Body of pancreas (tissue), 4 donors: ENCODE measurements around the gene GCNT2.

Source experiments
- POLR2A ChIP-seq, 3 donors: fragments of 450-650 bp; IDR thresholded peaks; one replicate each; pipeline ENCODE4 v1.6.1; 2016; ENCODE audit warnings: antibody characterized with exemption in 3 of 3, mild to moderate bottlenecking in 2 of 3
- TF ChIP-seq, protein P1 (sequence below), 7 experiments: fragments of 450-650 bp in 4 of 7; fragments of 200-600 bp in 3 of 7; sonication (generic) in 3 of 7; IDR thresholded peaks; one replicate each; pipeline ENCODE4 v1.5.1; 2016 to 2019; ENCODE audit warnings: antibody characterized with exemption in 7 of 7

DNA sequence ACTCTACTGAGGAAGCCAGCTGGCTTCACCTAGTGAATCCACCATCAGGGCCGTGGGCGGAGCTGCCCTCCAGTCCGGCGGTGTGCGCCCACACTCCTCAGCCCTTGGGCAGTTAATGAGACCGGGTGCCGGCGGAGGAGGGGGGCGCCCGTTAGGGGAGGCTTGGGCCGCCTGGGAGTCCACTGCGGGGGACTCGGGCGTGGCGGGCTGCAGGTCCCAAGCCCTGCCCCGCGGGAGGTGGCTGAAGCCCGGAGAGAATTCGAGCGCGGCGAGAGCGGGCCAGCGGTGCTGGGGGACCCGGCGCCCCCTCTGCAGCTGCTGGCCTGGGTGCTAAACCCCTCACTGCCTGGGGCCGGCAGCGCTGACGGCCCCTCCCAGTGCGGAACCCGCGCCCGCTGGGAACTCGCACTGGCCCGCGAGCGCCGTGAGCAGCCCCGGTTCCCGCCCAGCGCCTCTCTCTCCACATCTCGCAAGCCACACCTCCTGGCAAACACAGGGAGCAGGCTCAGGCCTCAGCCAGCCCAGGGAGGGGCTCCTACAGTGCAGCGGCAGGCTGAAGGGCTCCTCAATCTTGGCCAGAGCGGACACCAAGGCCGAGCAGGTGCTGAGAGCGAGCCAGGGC lies 38.4 kb upstream of the GCNT2 start:
- TF ChIP-seq, protein P1, sequence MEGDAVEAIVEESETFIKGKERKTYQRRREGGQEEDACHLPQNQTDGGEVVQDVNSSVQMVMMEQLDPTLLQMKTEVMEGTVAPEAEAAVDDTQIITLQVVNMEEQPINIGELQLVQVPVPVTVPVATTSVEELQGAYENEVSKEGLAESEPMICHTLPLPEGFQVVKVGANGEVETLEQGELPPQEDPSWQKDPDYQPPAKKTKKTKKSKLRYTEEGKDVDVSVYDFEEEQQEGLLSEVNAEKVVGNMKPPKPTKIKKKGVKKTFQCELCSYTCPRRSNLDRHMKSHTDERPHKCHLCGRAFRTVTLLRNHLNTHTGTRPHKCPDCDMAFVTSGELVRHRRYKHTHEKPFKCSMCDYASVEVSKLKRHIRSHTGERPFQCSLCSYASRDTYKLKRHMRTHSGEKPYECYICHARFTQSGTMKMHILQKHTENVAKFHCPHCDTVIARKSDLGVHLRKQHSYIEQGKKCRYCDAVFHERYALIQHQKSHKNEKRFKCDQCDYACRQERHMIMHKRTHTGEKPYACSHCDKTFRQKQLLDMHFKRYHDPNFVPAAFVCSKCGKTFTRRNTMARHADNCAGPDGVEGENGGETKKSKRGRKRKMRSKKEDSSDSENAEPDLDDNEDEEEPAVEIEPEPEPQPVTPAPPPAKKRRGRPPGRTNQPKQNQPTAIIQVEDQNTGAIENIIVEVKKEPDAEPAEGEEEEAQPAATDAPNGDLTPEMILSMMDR (IDR thresholded peaks at IDR 0.05) = no peak
- TF ChIP-seq POLR2A (IDR thresholded peaks at IDR 0.05) = no peak
